ENCODE data around the gene CCL5. TPM values are rescaled to one million over a fixed set of nuclear protein-coding genes. Genes with fewer than 3 reads are reported as not detected.

CCL5 gene
- total RNA-seq, 1 experiment from 2014 or later = not detected

DNA sequence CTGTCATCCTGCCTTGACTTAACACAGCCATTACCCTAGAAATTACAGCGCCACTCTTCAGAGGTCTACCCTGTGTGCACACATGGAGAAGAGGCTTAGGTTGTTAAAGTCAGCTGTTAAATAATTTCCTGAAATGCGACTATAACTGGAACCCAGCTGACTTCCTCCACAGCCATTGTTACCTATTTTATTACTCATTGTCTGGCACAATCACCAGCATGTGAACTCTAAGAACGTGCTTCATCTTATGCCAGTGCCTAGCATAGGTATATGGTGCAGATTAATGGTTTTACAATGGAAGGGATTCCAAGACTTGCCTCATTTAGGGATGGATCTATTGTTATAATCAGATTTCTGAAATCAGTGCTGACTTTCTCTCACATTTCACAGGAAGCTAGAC lies 38.5 kb upstream of the CCL5 start:
- Mint-ChIP-seq H3K4me3 (ENCODE audit: unreplicated experiment) (no peak overlapping the region), H3K36me3 (ENCODE audit: insufficient read depth, unreplicated experiment) (no peaks in the 10 kb centered on the region), H3K27ac (ENCODE audit: low read depth, unreplicated experiment) (no peak overlapping the region), H3K4me1 (ENCODE audit: insufficient read depth, unreplicated experiment) (no peaks in the 10 kb centered on the region), H3K9me3 (ENCODE audit: unreplicated experiment) (no peaks in the 10 kb centered on the region), H3K27me3 (ENCODE audit: insufficient read depth, unreplicated experiment) (no peaks in the 10 kb centered on the region)
- BruUV-seq (replicated peaks) = no TSS peak
- no peak for DNase-seq (ENCODE audit: unreplicated experiment)
- TF ChIP-seq, protein P1, sequence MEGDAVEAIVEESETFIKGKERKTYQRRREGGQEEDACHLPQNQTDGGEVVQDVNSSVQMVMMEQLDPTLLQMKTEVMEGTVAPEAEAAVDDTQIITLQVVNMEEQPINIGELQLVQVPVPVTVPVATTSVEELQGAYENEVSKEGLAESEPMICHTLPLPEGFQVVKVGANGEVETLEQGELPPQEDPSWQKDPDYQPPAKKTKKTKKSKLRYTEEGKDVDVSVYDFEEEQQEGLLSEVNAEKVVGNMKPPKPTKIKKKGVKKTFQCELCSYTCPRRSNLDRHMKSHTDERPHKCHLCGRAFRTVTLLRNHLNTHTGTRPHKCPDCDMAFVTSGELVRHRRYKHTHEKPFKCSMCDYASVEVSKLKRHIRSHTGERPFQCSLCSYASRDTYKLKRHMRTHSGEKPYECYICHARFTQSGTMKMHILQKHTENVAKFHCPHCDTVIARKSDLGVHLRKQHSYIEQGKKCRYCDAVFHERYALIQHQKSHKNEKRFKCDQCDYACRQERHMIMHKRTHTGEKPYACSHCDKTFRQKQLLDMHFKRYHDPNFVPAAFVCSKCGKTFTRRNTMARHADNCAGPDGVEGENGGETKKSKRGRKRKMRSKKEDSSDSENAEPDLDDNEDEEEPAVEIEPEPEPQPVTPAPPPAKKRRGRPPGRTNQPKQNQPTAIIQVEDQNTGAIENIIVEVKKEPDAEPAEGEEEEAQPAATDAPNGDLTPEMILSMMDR (IDR thresholded peaks at IDR 0.05; ENCODE audit: unreplicated experiment) = no peak
- POLR2A ChIA-PET = no interaction called here
- intact Hi-C loops (cut with micrococcal nuclease) = no loop called here
- CTCF ChIA-PET = interaction anchor here (4.1 kb wide), 1 partner anchor 230 kb away, joined by 12 read pairs; no protein-coding TSS in a partner anchor

DNA sequence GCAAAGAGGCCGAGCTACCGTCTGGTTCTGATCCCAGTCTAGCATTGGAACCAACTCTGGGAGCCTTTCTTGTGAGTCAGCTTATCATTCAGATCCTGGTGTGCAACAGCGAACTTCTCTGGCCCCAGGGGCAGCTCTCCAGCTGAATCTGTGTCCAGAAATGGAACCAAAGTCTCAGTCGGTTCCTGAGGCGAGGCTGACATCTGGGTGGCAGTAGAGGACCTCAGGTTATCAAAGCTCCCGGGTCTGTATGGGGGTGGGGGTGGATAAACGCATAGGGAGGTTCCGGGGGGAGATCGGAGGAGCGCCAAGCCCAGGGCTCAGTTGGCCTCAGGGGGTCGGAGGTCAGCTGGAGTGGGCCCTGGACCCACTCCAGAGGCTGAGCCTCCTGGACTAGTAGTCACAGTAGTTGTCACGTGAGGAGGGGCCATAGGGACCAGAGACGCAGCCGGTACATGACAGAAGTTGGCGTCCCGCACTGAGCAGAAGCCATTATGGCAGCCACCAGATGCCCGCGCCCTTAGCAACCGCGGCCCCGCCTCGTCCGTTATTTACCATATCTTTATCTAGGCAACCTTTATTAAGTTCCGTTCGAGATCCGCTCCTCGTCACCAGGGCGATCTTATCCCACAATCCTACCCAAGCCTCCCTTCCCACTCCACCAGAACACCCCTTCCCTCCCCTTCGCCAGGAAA lies 37.5 kb upstream of the CCL5 start:
- Mint-ChIP-seq H3K9me3 (ENCODE audit: unreplicated experiment) (no peaks in the 10 kb centered on the region), H3K4me1 (ENCODE audit: insufficient read depth, unreplicated experiment) (no peaks in the 10 kb centered on the region), H3K36me3 (ENCODE audit: insufficient read depth, unreplicated experiment) (no peaks in the 10 kb centered on the region), H3K27ac (ENCODE audit: low read depth, unreplicated experiment) (no peak overlapping the region), H3K27me3 (ENCODE audit: insufficient read depth, unreplicated experiment) (peaks cover under 1% of the 10 kb centered on the region), H3K4me3 (ENCODE audit: unreplicated experiment) (no peak overlapping the region)
- intact Hi-C loops (cut with micrococcal nuclease) = no loop called here
- ChIA-PET POLR2A (no interaction called here), CTCF (interaction anchor here (0.6 to 4.1 kb wide), 3 partner anchors 59 to 566 kb away, joined by 3 to 12 read pairs (median 4); no protein-coding TSS in a partner anchor)
- no peak for DNase-seq (ENCODE audit: unreplicated experiment)
- no TSS peak for BruUV-seq (replicated peaks)
- TF ChIP-seq, protein P1 (IDR thresholded peaks at IDR 0.05; ENCODE audit: unreplicated experiment) = no peak

DNA sequence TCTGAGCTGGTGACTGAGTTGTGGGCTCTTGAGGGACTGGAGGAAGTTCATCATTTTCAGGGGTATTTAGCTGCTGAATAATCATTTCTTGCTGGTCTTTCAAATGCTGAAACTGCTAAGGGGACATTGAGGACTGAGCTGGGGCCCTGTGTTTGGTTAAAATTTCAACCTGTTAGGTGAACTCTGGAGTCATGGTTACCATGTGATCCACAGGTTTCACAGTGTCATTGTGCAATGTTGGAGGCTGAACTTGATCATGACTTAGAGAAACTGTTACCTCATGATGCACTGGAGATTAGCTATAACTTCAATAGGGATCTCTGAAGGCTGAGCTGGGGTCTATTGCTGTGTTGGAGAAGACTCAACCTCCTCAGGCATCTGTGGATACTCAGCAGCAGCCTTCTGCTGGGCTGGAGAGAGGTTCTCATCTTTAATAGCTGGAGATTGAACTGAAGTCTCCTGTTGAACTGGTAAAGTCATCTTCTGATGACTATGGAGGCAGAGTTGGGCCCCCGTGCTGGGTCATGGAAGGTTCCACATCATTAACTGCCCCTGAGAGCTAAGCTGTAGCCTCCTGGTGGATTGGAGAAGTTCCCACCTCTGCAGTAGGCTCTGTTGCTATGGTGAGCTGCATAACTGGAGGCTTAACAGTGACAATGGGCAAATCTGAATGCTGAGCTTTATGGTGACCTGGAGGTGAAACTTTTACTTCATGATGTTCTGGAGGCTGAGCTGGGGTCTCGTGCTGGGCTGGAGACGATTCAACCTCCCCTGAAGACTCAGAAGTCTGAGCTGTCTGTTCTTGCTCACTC lies 35.2 kb upstream of the CCL5 start:
- TF ChIP-seq, protein P1 (IDR thresholded peaks at IDR 0.05; ENCODE audit: unreplicated experiment) = no peak
- no TSS peak for BruUV-seq (replicated peaks)
- DNase-seq (ENCODE audit: unreplicated experiment) = no peak
- Mint-ChIP-seq H3K4me1 (ENCODE audit: insufficient read depth, unreplicated experiment) (no peaks in the 10 kb centered on the region), H3K27me3 (ENCODE audit: insufficient read depth, unreplicated experiment) (peaks cover 11% of the 10 kb centered on the region), H3K27ac (ENCODE audit: low read depth, unreplicated experiment) (no peak overlapping the region), H3K4me3 (ENCODE audit: unreplicated experiment) (no peak overlapping the region), H3K36me3 (ENCODE audit: insufficient read depth, unreplicated experiment) (no peaks in the 10 kb centered on the region), H3K9me3 (ENCODE audit: unreplicated experiment) (no peaks in the 10 kb centered on the region)
- intact Hi-C loops (cut with micrococcal nuclease) = no loop called here
- ChIA-PET POLR2A (no interaction called here), CTCF (interaction anchor here (1.1 to 4.1 kb wide), 2 partner anchors 54 to 234 kb away, joined by 3 to 12 read pairs; no protein-coding TSS in a partner anchor)

DNA sequence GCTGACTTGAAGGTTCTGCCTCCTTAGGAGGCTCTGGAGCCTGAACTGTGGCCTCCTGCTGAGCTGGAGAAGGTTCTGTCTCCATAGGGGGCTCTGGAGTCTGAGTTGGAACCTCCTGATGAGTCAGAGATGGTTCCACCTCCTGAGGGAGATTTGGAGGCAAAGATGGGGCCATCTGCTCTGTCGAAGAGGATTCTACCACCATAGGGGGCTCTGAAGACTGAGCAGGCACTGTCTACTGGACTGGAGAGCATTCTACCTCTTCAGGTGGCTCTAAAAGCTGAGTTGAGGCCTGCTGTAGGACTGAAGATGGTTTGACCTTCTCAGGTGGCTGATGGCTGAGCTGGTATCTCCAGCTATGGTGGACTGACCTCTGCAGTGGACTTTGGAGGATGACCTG lies 34.2 kb upstream of the CCL5 start:
- H3K4me3 Mint-ChIP-seq (ENCODE audit: unreplicated experiment) = no peak overlapping the region
- TF ChIP-seq, protein P1 (IDR thresholded peaks at IDR 0.05; ENCODE audit: unreplicated experiment) = no peak
- peaks cover 11% of the 10 kb centered on the region for H3K27me3 Mint-ChIP-seq (ENCODE audit: insufficient read depth, unreplicated experiment)
- no peak overlapping the region for H3K27ac Mint-ChIP-seq (ENCODE audit: low read depth, unreplicated experiment)
- POLR2A ChIA-PET = interaction anchor here (1.2 kb wide), 1 partner anchor 14 kb away, joined by 4 read pairs; no protein-coding TSS in a partner anchor
- CTCF ChIA-PET = interaction anchor here (0.5 to 0.9 kb wide), 3 partner anchors 55 to 122 kb away, joined by 3 read pairs; no protein-coding TSS in a partner anchor
- no peaks in the 10 kb centered on the region for H3K9me3 Mint-ChIP-seq (ENCODE audit: unreplicated experiment)
- no peaks in the 10 kb centered on the region for H3K4me1 Mint-ChIP-seq (ENCODE audit: insufficient read depth, unreplicated experiment)
- no TSS peak for BruUV-seq (replicated peaks)
- intact Hi-C loops (cut with micrococcal nuclease) = no loop called here
- no peak for DNase-seq (ENCODE audit: unreplicated experiment)
- H3K36me3 Mint-ChIP-seq (ENCODE audit: insufficient read depth, unreplicated experiment) = no peaks in the 10 kb centered on the region

All from MCF 10A (cell line).